Endothelial cell of umbilical vein (primary cell): ENCODE data around the gene XAGE2. TPM values are rescaled to one million over a fixed set of nuclear protein-coding genes. Genes with fewer than 3 reads are reported as not detected.
A peak's percentile ranks its signal among the peaks of the same experiment; 100 is the strongest.

Source experiments
- BruUV-seq: library from RNA; stranded (reverse); fragments of 400-500 nt; replicated peaks from 2 replicates; lab custom pipeline; 2021; lab: Mats Ljungman, UMichigan
- CTCF ChIA-PET: fragments of 300-600, 350-600 bp; sonication (Branson Sonifier 250); formaldehyde crosslinking; loops from one replicate; lab custom pipeline; 2021; ENCODE audit warnings: antibody characterized with exemption, inconsistent platforms; lab: Charles Lee
- POLR2A ChIA-PET: fragments of 300-600, 350-600 bp; sonication (Branson Sonifier 250); formaldehyde crosslinking; loops from one replicate; lab custom pipeline; 2021; ENCODE audit warnings: antibody characterized with exemption, inconsistent platforms; lab: Charles Lee
- DNase-seq: peaks from one replicate; pipeline ENCODE4 v3.0.0-alpha.2; 2011; ENCODE audit warnings: low read depth, low spot score
- FAIRE-seq: peaks from 2 replicates; lab custom pipeline; 2011; peaks lifted over from hg19 to GRCh38; lab: Jason Lieb, UNC
- H2AFZ ChIP-seq: 2 replicates; pipeline ENCODE4 v1.6.0; 2012; ENCODE audit warnings: low read depth, low read length, control low read depth, inconsistent platforms
- H3K27ac ChIP-seq: 2 replicates; pipeline ENCODE4 v1.5.1; 2011; ENCODE audit warnings: low read depth, mild to moderate bottlenecking, control low read depth, low read length, moderate library complexity; ENCODE audit not compliant: insufficient read depth
- H3K27me3 ChIP-seq, 2 experiments: 2 replicates each; pipeline versions ENCODE4 v1.6.0 to v1.6.1; 2011; ENCODE audit warnings: low read length in 2 of 2, mixed read lengths in 1 of 2; ENCODE audit not compliant: control insufficient read depth in 2 of 2, insufficient read depth in 2 of 2
- H3K36me3 ChIP-seq, 2 experiments: 2 replicates in 1 of 2; 3 replicates in 1 of 2; pipeline ENCODE4 v1.5.1; 2011; ENCODE audit warnings: low read length in 2 of 2, mild to moderate bottlenecking in 1 of 2, moderate library complexity in 1 of 2; ENCODE audit not compliant: control insufficient read depth in 2 of 2, insufficient read depth in 2 of 2; ENCODE audit errors: extremely low read depth in 1 of 2
- H3K4me1 ChIP-seq: 3 replicates; pipeline ENCODE4 v1.5.1; 2011; ENCODE audit warnings: mild to moderate bottlenecking, low read length; ENCODE audit not compliant: control insufficient read depth, insufficient read depth; ENCODE audit errors: extremely low read depth
- H3K4me2 ChIP-seq: 2 replicates; pipeline ENCODE4 v1.6.1; 2011; ENCODE audit warnings: low read length, control low read depth, mixed read lengths; ENCODE audit not compliant: insufficient read depth
- H3K4me3 ChIP-seq, 3 experiments: fragments of 200-600 bp in 1 of 3; sonication (generic), shearing (Covaris generic) in 1 of 3; replicated peaks in 1 of 3; 2 replicates each; pipeline ENCODE4 v1.5.1; 2011 to 2016; ENCODE audit warnings: control low read depth in 3 of 3, low read length in 3 of 3, mild to moderate bottlenecking in 2 of 3, inconsistent platforms in 1 of 3, low read depth in 1 of 3, moderate library complexity in 1 of 3; ENCODE audit not compliant: insufficient read depth in 1 of 3
- H3K79me2 ChIP-seq: 2 replicates; pipeline ENCODE4 v1.6.0; 2012; ENCODE audit warnings: low read length, inconsistent platforms; ENCODE audit not compliant: control insufficient read depth, insufficient read depth
- H3K9ac ChIP-seq: replicated peaks from 2 replicates; pipeline ENCODE3; 2011; ENCODE audit warnings: low read length, control low read depth; ENCODE audit not compliant: insufficient read depth; ENCODE audit errors: extremely low read depth
- H3K9me1 ChIP-seq: replicated peaks from 3 replicates; pipeline ENCODE4 v1.6.0; 2011; ENCODE audit warnings: mild to moderate bottlenecking, low read length; ENCODE audit not compliant: control insufficient read depth, insufficient read depth; ENCODE audit errors: extremely low read depth
- H3K9me3 ChIP-seq: replicated peaks from 2 replicates; pipeline ENCODE4 v1.5.1; 2012; ENCODE audit warnings: low read length, inconsistent platforms; ENCODE audit not compliant: control insufficient read depth, insufficient read depth
- H4K20me1 ChIP-seq: replicated peaks from 2 replicates; pipeline ENCODE3; 2011; ENCODE audit warnings: mild to moderate bottlenecking, low read length; ENCODE audit not compliant: control insufficient read depth, insufficient read depth; ENCODE audit errors: extremely low read depth
- CTCF ChIP-seq, 2 donors: IDR thresholded peaks; 1 replicate in 1 of 2; 2 replicates in 1 of 2; pipeline ENCODE4 v1.5.1; 2011; ENCODE audit warnings: low read length in 2 of 2, mild to moderate bottlenecking in 2 of 2, moderate library complexity in 2 of 2, control low read depth in 1 of 2, inconsistent platforms in 1 of 2, low read depth in 1 of 2; ENCODE audit not compliant: insufficient read depth in 1 of 2; ENCODE audit errors: extremely low read depth in 1 of 2
- EZH2 ChIP-seq: IDR thresholded peaks from 2 replicates; pipeline ENCODE4 v1.6.1; 2012; ENCODE audit warnings: borderline replicate concordance, low read depth, mild to moderate bottlenecking, moderate library complexity, low read length, inconsistent platforms; ENCODE audit not compliant: severe bottlenecking
- FOS ChIP-seq: IDR thresholded peaks from 2 replicates; pipeline ENCODE4 v1.6.1; 2011; ENCODE audit warnings: mild to moderate bottlenecking, low read length, moderate library complexity, borderline replicate concordance; ENCODE audit not compliant: insufficient read depth
- GATA2 ChIP-seq: IDR thresholded peaks from 2 replicates; pipeline ENCODE4 v1.7.0; 2011; ENCODE audit warnings: low read depth, mild to moderate bottlenecking, moderate library complexity, mixed read lengths, low read length; ENCODE audit not compliant: insufficient read length, insufficient read depth
- JUN ChIP-seq: IDR thresholded peaks from 2 replicates; pipeline ENCODE4 v1.6.1; 2011; ENCODE audit warnings: borderline replicate concordance, low read depth; ENCODE audit not compliant: insufficient read length, insufficient read depth
- MAX ChIP-seq: IDR thresholded peaks from 2 replicates; pipeline ENCODE4 v1.6.1; 2011; ENCODE audit not compliant: insufficient read depth, insufficient read length
- MYC ChIP-seq: IDR thresholded peaks from one replicate; pipeline ENCODE4 v1.6.1; 2011; ENCODE audit warnings: mild to moderate bottlenecking, low read depth, low read length
- POLR2A ChIP-seq: IDR thresholded peaks from 2 replicates; pipeline ENCODE4 v1.6.1; 2012; ENCODE audit warnings: low read depth, mild to moderate bottlenecking, control low read depth, low read length
- POLR2AphosphoS5 ChIP-seq: IDR thresholded peaks from 2 replicates; pipeline ENCODE4 v1.6.1; 2012; ENCODE audit warnings: low read depth, mild to moderate bottlenecking, control low read depth, low read length, moderate library complexity; ENCODE audit not compliant: insufficient read depth
- dilution Hi-C: fragments of 300-500 bp; cut with MboI; formaldehyde crosslinking; loops from one replicate; pipeline ENCODE4 v1.15.0; 2019; ENCODE audit warnings: low sequenced_read_pairs; ENCODE audit not compliant: extremely low pct_ligation_motif_present
- intact Hi-C: fragments of 100-400 bp; cut with micrococcal nuclease; formaldehyde crosslinking; loops from one replicate; pipeline ENCODE4 v1.10.0; 2022
- polyA plus RNA-seq, 4 experiments: library from polyadenylated mRNA; depleted of rRNA in 3 of 4; stranded (reverse) in 3 of 4; unstranded in 1 of 4; fragments of >200 nt; gene quantifications; 2 replicates each; pipeline versions ENCODE4 v1.2.1 to v1.2.3, GENCODE V29; 2011 to 2012; ENCODE audit warnings: missing spikeins in 1 of 4
- total RNA-seq: library from RNA; stranded (reverse); gene quantifications from 2 replicates; pipeline ENCODE4 v1.2.3, GENCODE V29; 2021

XAGE2 gene
- total and polyA plus RNA-seq, 2 donors (not counting 3 experiments of a cell fraction or from before 2014, with no cell fraction given) = not detected

GRCh38 chrX:52363247-52363883, 5.5 kb upstream of the XAGE2 start:
- Histone ChIP-seq H3K79me2 (no peaks in the 10 kb centered on the region), H3K9me1 (no peaks in the 10 kb centered on the region), H3K4me1 (no peaks in the 10 kb centered on the region), H3K4me2 (no peak overlapping the region), H2AFZ (no peak overlapping the region), H3K27me3 (no peaks in the 10 kb centered on the region), H4K20me1 (no peaks in the 10 kb centered on the region), H3K27ac (no peak overlapping the region), H3K9me3 (no peaks in the 10 kb centered on the region), H3K4me3 (no peak overlapping the region), H3K9ac (no peak overlapping the region), H3K36me3 (no peaks in the 10 kb centered on the region)
- intact Hi-C loops (no loop called here), dilution Hi-C loops (no loop called here)
- DNase-seq (peak; percentile 20), FAIRE-seq (peak; percentile 42)
- BruUV-seq = no TSS peak
- ChIA-PET CTCF (no interaction called here), POLR2A (no interaction called here)
- TF ChIP-seq POLR2A = no peak

- no TSS peak for BruUV-seq
Measured at GRCh38 chrX:52378870-52379269, 10.0 kb downstream of the XAGE2 start.

More at GRCh38 chrX:52378870-52379269, 10.0 kb downstream of the XAGE2 start:
- H2AFZ ChIP-seq = no peak overlapping the region
- H3K9me1 ChIP-seq = no peaks in the 10 kb centered on the region
- no peak for DNase-seq
- no peak for FAIRE-seq
- no peak for TF ChIP-seq GATA2
- no peak for TF ChIP-seq MAX
- TF ChIP-seq JUN = no peak
- TF ChIP-seq POLR2A = no peak
- TF ChIP-seq POLR2AphosphoS5 = no peak
- TF ChIP-seq EZH2 = no peak
- TF ChIP-seq CTCF (IDR thresholded peaks at IDR 0.05; ENCODE audit: extremely low read depth in 1 of 2, insufficient read depth in 1 of 2, low read depth in 1 of 2, low read length in 2 of 2) = no peak
- TF ChIP-seq MYC = no peak
- TF ChIP-seq FOS = no peak
- dilution Hi-C loops (no loop called here), intact Hi-C loops (no loop called here)
- H3K79me2 ChIP-seq = no peaks in the 10 kb centered on the region
- no peaks in the 10 kb centered on the region for H4K20me1 ChIP-seq
- no peaks in the 10 kb centered on the region for H3K9me3 ChIP-seq
- no peaks in the 10 kb centered on the region for H3K4me1 ChIP-seq
- CTCF ChIA-PET = no interaction called here
- H3K27me3 ChIP-seq = no peaks in the 10 kb centered on the region
- no peaks in the 10 kb centered on the region for H3K36me3 ChIP-seq
- H3K9ac ChIP-seq = no peak overlapping the region
- POLR2A ChIA-PET = no interaction called here
- no peak overlapping the region for H3K27ac ChIP-seq
- H3K4me2 ChIP-seq = no peak overlapping the region
- H3K4me3 ChIP-seq = no peak overlapping the region
